SK-N-SH (cell line): ENCODE measurements around the gene KIF13A.

ENCODE experiments used
- CTCF ChIP-seq: fragments of 200-600 bp; sonication (generic); IDR thresholded peaks from 2 replicates; pipeline ENCODE4 v1.6.1; 2017; ENCODE audit warnings: antibody characterized with exemption, mild to moderate bottlenecking, moderate library complexity
- EP300 ChIP-seq, 2 experiments: IDR thresholded peaks; 2 replicates each; pipeline versions ENCODE4 v1.4.0 to v1.6.1; 2012; ENCODE audit warnings: borderline replicate concordance in 1 of 2, low read depth in 1 of 2, low read length in 1 of 2
- NRF1 ChIP-seq: IDR thresholded peaks from 2 replicates; pipeline ENCODE4 v1.6.1; 2012; ENCODE audit warnings: low read depth, mild to moderate bottlenecking, low read length
- POLR2AphosphoS5 ChIP-seq: IDR thresholded peaks from 2 replicates; pipeline ENCODE4 v1.6.1; 2012; ENCODE audit warnings: low read depth, low read length
- RAD21 ChIP-seq: IDR thresholded peaks from 2 replicates; pipeline ENCODE4 v1.6.1; 2012; ENCODE audit warnings: mild to moderate bottlenecking, low read length
- RXRA ChIP-seq: IDR thresholded peaks from 2 replicates; pipeline ENCODE4 v1.4.0; 2012; ENCODE audit warnings: low read depth, mild to moderate bottlenecking, borderline replicate concordance
- SMC3 ChIP-seq: IDR thresholded peaks from 2 replicates; pipeline ENCODE4 v1.6.1; 2012; ENCODE audit warnings: low read depth, low read length, improper control_type of control experiment
- TAF1 ChIP-seq: IDR thresholded peaks from 2 replicates; pipeline ENCODE4 v1.6.1; 2012; ENCODE audit warnings: low read depth, mild to moderate bottlenecking, low read length, moderate library complexity, borderline replicate concordance
- ZBTB33 ChIP-seq: IDR thresholded peaks from 2 replicates; pipeline ENCODE4 v1.4.0; 2012; ENCODE audit warnings: low read depth, borderline replicate concordance

- no peak for TF ChIP-seq NRF1
- TF ChIP-seq EP300 (IDR thresholded peaks at IDR 0.05; ENCODE audit: borderline replicate concordance in 1 of 2, low read depth in 1 of 2, low read length in 1 of 2) = no peak
- no peak for TF ChIP-seq TAF1
- no peak for TF ChIP-seq RAD21
- no peak for TF ChIP-seq ZBTB33
- no peak for TF ChIP-seq POLR2AphosphoS5
- no peak for TF ChIP-seq RXRA
- no peak for TF ChIP-seq CTCF
- TF ChIP-seq SMC3 = no peak
Measured at GRCh38 chr6:17866876-17867444, 120.5 kb downstream of the KIF13A start.
